Upper lobe of left lung (tissue), 4 donors: ENCODE data around the gene CDH11.

Source experiments
- EP300 ChIP-seq, 4 donors: sonication (generic); formaldehyde crosslinking; IDR thresholded peaks; one replicate each; pipeline ENCODE4 v1.5.1; 2017; ENCODE audit warnings: antibody characterized with exemption in 4 of 4, control low read depth in 2 of 4
- POLR2A ChIP-seq, 4 donors: fragments of 450-650 bp; IDR thresholded peaks; one replicate each; pipeline ENCODE4 v1.5.1; 2016 to 2017; ENCODE audit warnings: antibody characterized with exemption in 4 of 4, mild to moderate bottlenecking in 2 of 4
- POLR2AphosphoS5 ChIP-seq, 2 donors: sonication (generic); formaldehyde crosslinking; IDR thresholded peaks; one replicate each; pipeline ENCODE4 v1.5.1; 2017; ENCODE audit warnings: antibody characterized with exemption in 2 of 2
- TF ChIP-seq, protein P1 (sequence below), 6 experiments: fragments of 450-650 bp in 4 of 6; fragments of 200-600 bp in 2 of 6; sonication (generic) in 2 of 6; IDR thresholded peaks; one replicate each; pipeline ENCODE4 v1.5.1; 2016 to 2019; ENCODE audit warnings: antibody characterized with exemption in 6 of 6

DNA sequence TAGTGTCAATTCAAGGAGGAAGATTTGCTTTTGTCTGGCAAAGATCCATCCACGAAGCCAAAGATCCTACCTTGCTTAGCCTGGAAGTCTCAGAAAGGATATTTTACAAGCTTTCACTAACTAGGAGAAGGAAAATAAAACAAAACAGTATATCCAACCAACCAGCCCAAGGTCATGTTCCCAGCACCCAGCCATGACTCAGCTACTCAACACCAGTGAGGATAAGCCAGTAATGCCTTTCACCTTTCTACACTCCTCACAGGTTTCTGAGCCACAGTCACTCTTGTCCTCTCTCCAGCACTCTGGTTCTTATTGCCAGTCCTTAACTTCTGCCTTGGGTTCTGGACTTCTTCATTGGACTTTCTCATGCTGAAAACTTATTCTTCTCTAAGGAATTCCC, 116.2 kb downstream of the CDH11 start:
- TF ChIP-seq POLR2A (IDR thresholded peaks at IDR 0.05) (no peak), EP300 (IDR thresholded peaks at IDR 0.05) (no peak), POLR2AphosphoS5 (IDR thresholded peaks at IDR 0.05) (no peak)
- TF ChIP-seq, protein P1, sequence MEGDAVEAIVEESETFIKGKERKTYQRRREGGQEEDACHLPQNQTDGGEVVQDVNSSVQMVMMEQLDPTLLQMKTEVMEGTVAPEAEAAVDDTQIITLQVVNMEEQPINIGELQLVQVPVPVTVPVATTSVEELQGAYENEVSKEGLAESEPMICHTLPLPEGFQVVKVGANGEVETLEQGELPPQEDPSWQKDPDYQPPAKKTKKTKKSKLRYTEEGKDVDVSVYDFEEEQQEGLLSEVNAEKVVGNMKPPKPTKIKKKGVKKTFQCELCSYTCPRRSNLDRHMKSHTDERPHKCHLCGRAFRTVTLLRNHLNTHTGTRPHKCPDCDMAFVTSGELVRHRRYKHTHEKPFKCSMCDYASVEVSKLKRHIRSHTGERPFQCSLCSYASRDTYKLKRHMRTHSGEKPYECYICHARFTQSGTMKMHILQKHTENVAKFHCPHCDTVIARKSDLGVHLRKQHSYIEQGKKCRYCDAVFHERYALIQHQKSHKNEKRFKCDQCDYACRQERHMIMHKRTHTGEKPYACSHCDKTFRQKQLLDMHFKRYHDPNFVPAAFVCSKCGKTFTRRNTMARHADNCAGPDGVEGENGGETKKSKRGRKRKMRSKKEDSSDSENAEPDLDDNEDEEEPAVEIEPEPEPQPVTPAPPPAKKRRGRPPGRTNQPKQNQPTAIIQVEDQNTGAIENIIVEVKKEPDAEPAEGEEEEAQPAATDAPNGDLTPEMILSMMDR (IDR thresholded peaks at IDR 0.05) = no peak
